Measurements from ENCODE around the gene NAIF1.
A peak's percentile ranks its signal among the peaks of the same experiment; 100 is the strongest.
"Not testable (repeated sequence)": the region's sequence is repeated elsewhere in the genome, so short reads cannot be mapped to it uniquely, and the experiment has no call there.

NAIF1 gene

GRCh38 chr9:128066713-128067644, at the start of gene NAIF1:
Gene NAIF1 (minus strand): TSS chr9:128067320. CDS start chr9:128067101, 219 bp downstream.
- peak; percentile 77 for DNase-seq

- DNase-seq = no peak
These were observed 49.3 kb upstream of the NAIF1 start for GRCh38 chr9:128116104-128117083.

GRCh38 chr9:128115187-128116103, 48.3 kb upstream of the NAIF1 start:
- DNase-seq = no peak

- DNase-seq = no peak
These were observed 47.4 kb upstream of the NAIF1 start for GRCh38 chr9:128114326-128115186.

- DNase-seq = no peak
These were observed 46.6 kb upstream of the NAIF1 start for GRCh38 chr9:128113526-128114325.

GRCh38 chr9:128111726-128112125, 44.6 kb upstream of the NAIF1 start:
- DNase-seq = not testable (repeated sequence)

GRCh38 chr9:128109050-128109709, 42.1 kb upstream of the NAIF1 start:
- no peak for DNase-seq

- no peak for DNase-seq
These were observed 41.3 kb upstream of the NAIF1 start for GRCh38 chr9:128108269-128109049.

GRCh38 chr9:128107468-128108268, 40.5 kb upstream of the NAIF1 start:
- no peak for DNase-seq

- no peak for DNase-seq
These were observed 39.9 kb upstream of the NAIF1 start for GRCh38 chr9:128106940-128107467.

GRCh38 chr9:128106181-128106939, 39.2 kb upstream of the NAIF1 start:
- no peak for DNase-seq

- DNase-seq = no peak
These were observed 38.5 kb upstream of the NAIF1 start for GRCh38 chr9:128105538-128106175.

GRCh38 chr9:128104171-128104618, 37.1 kb upstream of the NAIF1 start:
- DNase-seq = no peak

GRCh38 chr9:128103589-128103962, 36.5 kb upstream of the NAIF1 start:
- no peak for DNase-seq

GRCh38 chr9:128102861-128103588, 35.9 kb upstream of the NAIF1 start:
- DNase-seq = no peak

GRCh38 chr9:128102196-128102595, 35.1 kb upstream of the NAIF1 start:
- no peak for DNase-seq
